Activated naive CD8-positive, alpha-beta T cell treated with anti-CD3 and anti-CD28 coated beads for 36 hours (primary cell): ENCODE measurements around the gene ERC2. TPM values are rescaled to one million over a fixed set of nuclear protein-coding genes. Genes with fewer than 3 reads are reported as not detected.

Experiments
- DNase-seq: peaks from one replicate; pipeline ENCODE4 v3.0.0; 2021
- H3K27ac Mint-ChIP-seq: one replicate; pipeline ENCODE4 v1.8.0; 2022; ENCODE audit warnings: mild to moderate bottlenecking, moderate library complexity, mixed read lengths
- H3K27me3 Mint-ChIP-seq: one replicate; pipeline ENCODE4 v1.8.0; 2022; ENCODE audit warnings: mild to moderate bottlenecking, mixed read lengths
- H3K36me3 Mint-ChIP-seq: one replicate; pipeline ENCODE4 v1.8.0; 2021; ENCODE audit warnings: mild to moderate bottlenecking, mixed read lengths
- H3K4me1 Mint-ChIP-seq: one replicate; pipeline ENCODE4 v1.8.0; 2021; ENCODE audit warnings: mixed read lengths
- H3K4me3 Mint-ChIP-seq: one replicate; pipeline ENCODE4 v1.8.0; 2022; ENCODE audit warnings: mild to moderate bottlenecking, moderate library complexity, mixed read lengths
- H3K9me3 Mint-ChIP-seq: one replicate; pipeline ENCODE4 v1.8.0; 2022; ENCODE audit warnings: mixed read lengths
- total RNA-seq, 2 experiments: library from RNA; stranded (reverse); gene quantifications; one replicate each; pipeline ENCODE4 v1.2.3, GENCODE V29; 2021

ERC2 gene
- total RNA-seq, 2 experiments from 2014 or later: not detected

DNA sequence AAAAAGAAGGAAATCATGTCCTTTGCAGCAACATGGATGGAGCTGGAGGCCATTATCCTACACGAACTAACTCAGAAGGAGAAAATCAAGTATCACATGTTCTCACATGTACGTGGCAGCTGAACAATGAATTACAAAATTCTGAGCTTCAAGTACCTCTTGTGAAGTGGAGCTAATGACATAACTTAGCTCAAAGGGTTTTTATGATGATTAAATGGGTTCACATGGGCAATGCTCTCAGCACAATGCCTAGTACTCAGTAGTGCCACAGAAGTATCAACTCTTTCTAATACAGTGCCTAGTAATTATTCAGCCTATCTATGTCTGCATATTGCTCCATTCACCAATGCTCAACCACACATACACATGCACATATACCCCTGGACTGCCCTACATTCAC, 573.7 kb downstream of the ERC2 start:
- Mint-ChIP-seq H3K4me3 (no peak overlapping the region), H3K4me1 (no peaks in the 10 kb centered on the region), H3K36me3 (no peaks in the 10 kb centered on the region), H3K9me3 (no peaks in the 10 kb centered on the region), H3K27me3 (peaks cover 5% of the 10 kb centered on the region), H3K27ac (no peak overlapping the region)
- DNase-seq: no peak

GRCh38 chr3:55893045-55893664, 575.1 kb downstream of the ERC2 start:
- H3K27me3 Mint-ChIP-seq: peaks cover 5% of the 10 kb centered on the region
- no peaks in the 10 kb centered on the region for H3K36me3 Mint-ChIP-seq
- H3K27ac Mint-ChIP-seq: no peak overlapping the region
- H3K9me3 Mint-ChIP-seq: no peaks in the 10 kb centered on the region
- H3K4me3 Mint-ChIP-seq: no peak overlapping the region
- DNase-seq: no peak
- no peaks in the 10 kb centered on the region for H3K4me1 Mint-ChIP-seq

DNA sequence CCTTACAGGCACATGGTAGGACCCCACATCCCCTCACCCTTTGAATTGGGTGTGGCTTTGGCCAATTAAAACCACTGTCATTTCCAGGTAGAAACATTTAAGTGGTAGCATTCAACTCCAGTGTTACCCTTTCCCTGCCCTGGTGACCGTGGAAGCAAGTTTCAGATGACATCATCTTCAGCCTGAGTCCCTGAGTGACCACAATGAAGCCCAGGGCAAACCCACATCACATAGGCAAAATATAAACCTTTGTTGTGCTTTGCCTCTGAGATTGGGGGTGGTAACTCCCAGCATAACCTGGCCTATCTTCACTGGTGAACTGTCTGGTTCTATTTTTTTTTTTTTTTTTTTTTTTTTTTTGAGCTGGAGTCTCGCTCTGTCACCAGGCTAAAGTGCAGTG, 577.2 kb downstream of the ERC2 start:
- Mint-ChIP-seq H3K4me1 (no peaks in the 10 kb centered on the region), H3K27me3 (peaks cover 5% of the 10 kb centered on the region), H3K36me3 (no peaks in the 10 kb centered on the region), H3K27ac (no peak overlapping the region), H3K4me3 (no peak overlapping the region), H3K9me3 (no peaks in the 10 kb centered on the region)
- no peak for DNase-seq

GRCh38 chr3:55888282-55888885, 579.9 kb downstream of the ERC2 start:
- Mint-ChIP-seq H3K4me3 (no peak overlapping the region), H3K27ac (no peak overlapping the region), H3K4me1 (no peaks in the 10 kb centered on the region), H3K27me3 (peaks cover 2% of the 10 kb centered on the region), H3K9me3 (no peaks in the 10 kb centered on the region), H3K36me3 (no peaks in the 10 kb centered on the region)
- no peak for DNase-seq

DNA sequence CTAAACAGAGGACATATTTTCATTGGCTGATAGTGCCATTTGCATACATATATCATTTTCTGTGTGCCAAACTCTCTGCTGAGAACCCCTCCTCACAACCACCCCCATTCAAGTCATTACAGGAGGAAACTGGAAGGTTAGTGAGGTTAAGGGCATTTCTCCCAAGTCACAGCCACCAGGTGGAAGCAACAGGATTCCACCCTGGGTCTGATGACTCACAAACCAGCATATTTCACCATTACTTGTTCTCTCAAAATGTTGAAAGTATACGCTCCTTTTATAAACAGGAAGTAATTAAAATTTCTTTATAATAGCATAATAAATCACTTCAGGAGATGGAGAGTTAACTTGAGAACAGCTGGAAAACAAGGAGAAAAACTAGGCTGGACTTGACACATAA, 582.5 kb downstream of the ERC2 start:
- no peaks in the 10 kb centered on the region for H3K4me1 Mint-ChIP-seq
- no peaks in the 10 kb centered on the region for H3K36me3 Mint-ChIP-seq
- DNase-seq: no peak
- no peaks in the 10 kb centered on the region for H3K9me3 Mint-ChIP-seq
- no peak overlapping the region for H3K4me3 Mint-ChIP-seq
- H3K27me3 Mint-ChIP-seq: peaks cover 5% of the 10 kb centered on the region
- H3K27ac Mint-ChIP-seq: no peak overlapping the region

GRCh38 chr3:55884491-55885285, 583.6 kb downstream of the ERC2 start:
- H3K36me3 Mint-ChIP-seq: no peaks in the 10 kb centered on the region
- H3K4me1 Mint-ChIP-seq: no peaks in the 10 kb centered on the region
- no peaks in the 10 kb centered on the region for H3K9me3 Mint-ChIP-seq
- peaks cover 5% of the 10 kb centered on the region for H3K27me3 Mint-ChIP-seq
- DNase-seq: no peak
- no peak overlapping the region for H3K4me3 Mint-ChIP-seq
- no peak overlapping the region for H3K27ac Mint-ChIP-seq

- Mint-ChIP-seq H3K36me3 (no peaks in the 10 kb centered on the region), H3K27ac (no peak overlapping the region), H3K27me3 (peaks cover 5% of the 10 kb centered on the region), H3K9me3 (no peaks in the 10 kb centered on the region), H3K4me1 (no peaks in the 10 kb centered on the region), H3K4me3 (no peak overlapping the region)
- no peak for DNase-seq
Measured at GRCh38 chr3:55884066-55884465, 584.2 kb downstream of the ERC2 start.

- H3K4me1 Mint-ChIP-seq: no peaks in the 10 kb centered on the region
- no peak overlapping the region for H3K27ac Mint-ChIP-seq
- DNase-seq: no peak
- H3K27me3 Mint-ChIP-seq: peaks cover 5% of the 10 kb centered on the region
- H3K9me3 Mint-ChIP-seq: no peaks in the 10 kb centered on the region
- no peaks in the 10 kb centered on the region for H3K36me3 Mint-ChIP-seq
- no peak overlapping the region for H3K4me3 Mint-ChIP-seq
Measured at GRCh38 chr3:55882006-55882405, 586.3 kb downstream of the ERC2 start.

GRCh38 chr3:55880357-55880756, 587.9 kb downstream of the ERC2 start:
- no peak overlapping the region for H3K4me3 Mint-ChIP-seq
- H3K27me3 Mint-ChIP-seq: peaks cover 5% of the 10 kb centered on the region
- H3K27ac Mint-ChIP-seq: no peak overlapping the region
- H3K36me3 Mint-ChIP-seq: no peaks in the 10 kb centered on the region
- H3K4me1 Mint-ChIP-seq: no peaks in the 10 kb centered on the region
- DNase-seq: no peak
- H3K9me3 Mint-ChIP-seq: no peaks in the 10 kb centered on the region

DNA sequence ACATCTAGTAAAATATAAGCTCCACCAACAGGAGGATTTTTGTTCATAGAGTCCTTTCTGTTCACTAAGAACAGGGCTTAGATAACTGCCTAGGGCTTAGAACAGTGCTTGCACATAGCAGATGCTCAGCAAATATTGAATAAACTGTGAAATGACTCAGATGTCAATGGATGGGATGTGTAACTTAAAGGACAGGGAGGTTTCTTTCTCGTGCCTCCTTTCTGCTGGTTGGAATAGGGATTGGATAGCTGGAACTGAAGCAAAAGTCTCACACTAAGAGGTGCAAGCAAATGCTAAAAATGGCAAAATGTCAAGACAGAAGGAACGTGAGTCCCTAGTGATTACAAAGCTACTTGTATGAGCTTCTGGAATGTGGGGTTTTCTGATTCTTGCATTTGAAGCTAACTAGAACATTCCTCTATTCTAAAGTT, 588.4 kb downstream of the ERC2 start:
- no peaks in the 10 kb centered on the region for H3K9me3 Mint-ChIP-seq
- H3K4me1 Mint-ChIP-seq: no peaks in the 10 kb centered on the region
- DNase-seq: no peak
- H3K4me3 Mint-ChIP-seq: no peak overlapping the region
- H3K27ac Mint-ChIP-seq: no peak overlapping the region
- no peaks in the 10 kb centered on the region for H3K36me3 Mint-ChIP-seq
- H3K27me3 Mint-ChIP-seq: peaks cover 5% of the 10 kb centered on the region

DNA sequence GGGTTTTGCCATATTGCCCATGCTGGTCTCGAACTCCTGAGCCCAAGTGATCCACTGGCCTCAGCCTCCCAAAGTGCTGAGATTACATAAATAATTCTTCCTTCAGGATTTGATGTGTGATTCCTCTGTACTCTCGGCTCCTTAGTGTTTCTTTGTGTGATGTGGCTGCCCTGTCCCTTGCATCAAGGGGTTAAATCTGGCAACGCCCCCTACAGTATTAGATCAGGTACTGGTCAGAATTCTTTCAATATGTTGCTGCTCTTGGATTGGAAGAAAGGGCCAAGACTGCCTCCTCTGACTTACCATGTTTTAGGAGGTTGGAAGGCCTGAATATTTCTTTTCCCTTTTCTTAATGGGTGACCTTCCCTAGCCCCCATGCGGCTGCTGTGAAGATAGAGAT, 590.6 kb downstream of the ERC2 start:
- no peak for DNase-seq
- no peaks in the 10 kb centered on the region for H3K27me3 Mint-ChIP-seq
- no peaks in the 10 kb centered on the region for H3K36me3 Mint-ChIP-seq
- no peak overlapping the region for H3K4me3 Mint-ChIP-seq
- no peaks in the 10 kb centered on the region for H3K9me3 Mint-ChIP-seq
- H3K4me1 Mint-ChIP-seq: no peaks in the 10 kb centered on the region
- H3K27ac Mint-ChIP-seq: no peak overlapping the region

DNA sequence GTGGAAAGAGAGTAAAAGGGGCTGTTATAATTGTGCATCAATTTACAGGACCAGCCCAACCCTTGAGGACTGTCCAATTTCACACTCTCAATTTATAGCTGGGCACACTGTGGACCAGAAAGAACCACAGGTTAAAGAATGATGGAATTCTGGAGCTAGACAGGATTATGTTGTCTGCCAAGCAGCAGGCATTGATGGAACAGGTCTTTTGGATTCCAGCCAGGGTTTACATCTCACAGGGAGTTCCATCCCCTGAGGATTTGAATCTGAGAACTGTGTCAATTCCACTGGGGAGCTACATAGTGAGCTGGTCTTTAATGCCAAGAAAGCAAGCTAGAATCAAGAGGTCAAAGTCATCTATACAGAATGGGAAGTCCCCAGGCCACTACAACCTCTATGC, 591.7 kb downstream of the ERC2 start:
- H3K36me3 Mint-ChIP-seq: no peaks in the 10 kb centered on the region
- H3K4me3 Mint-ChIP-seq: no peak overlapping the region
- H3K4me1 Mint-ChIP-seq: no peaks in the 10 kb centered on the region
- H3K27ac Mint-ChIP-seq: no peak overlapping the region
- H3K27me3 Mint-ChIP-seq: no peaks in the 10 kb centered on the region
- DNase-seq: no peak
- H3K9me3 Mint-ChIP-seq: no peaks in the 10 kb centered on the region

DNA sequence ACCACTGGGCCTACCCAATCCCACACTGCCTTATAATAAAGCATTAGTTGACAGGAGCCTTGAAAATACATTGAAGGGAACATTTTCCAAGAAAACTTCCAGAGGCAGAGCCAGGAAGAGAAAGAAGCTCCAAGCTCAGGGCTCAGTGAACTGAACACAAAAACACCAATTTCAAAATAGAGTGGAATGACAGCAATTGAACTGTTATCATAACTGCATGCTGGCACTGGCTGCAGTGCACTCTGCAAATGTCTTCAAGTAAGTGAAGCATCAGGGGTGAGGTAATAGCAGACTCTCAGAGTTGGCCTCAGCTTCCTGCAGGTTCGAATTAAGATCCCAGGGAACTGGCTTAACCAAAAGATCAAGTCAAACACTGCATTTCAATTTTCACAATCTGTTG, 593.2 kb downstream of the ERC2 start:
- no peaks in the 10 kb centered on the region for H3K36me3 Mint-ChIP-seq
- H3K4me1 Mint-ChIP-seq: no peaks in the 10 kb centered on the region
- H3K9me3 Mint-ChIP-seq: no peaks in the 10 kb centered on the region
- H3K4me3 Mint-ChIP-seq: no peak overlapping the region
- no peak for DNase-seq
- peaks cover 3% of the 10 kb centered on the region for H3K27me3 Mint-ChIP-seq
- no peak overlapping the region for H3K27ac Mint-ChIP-seq

DNA sequence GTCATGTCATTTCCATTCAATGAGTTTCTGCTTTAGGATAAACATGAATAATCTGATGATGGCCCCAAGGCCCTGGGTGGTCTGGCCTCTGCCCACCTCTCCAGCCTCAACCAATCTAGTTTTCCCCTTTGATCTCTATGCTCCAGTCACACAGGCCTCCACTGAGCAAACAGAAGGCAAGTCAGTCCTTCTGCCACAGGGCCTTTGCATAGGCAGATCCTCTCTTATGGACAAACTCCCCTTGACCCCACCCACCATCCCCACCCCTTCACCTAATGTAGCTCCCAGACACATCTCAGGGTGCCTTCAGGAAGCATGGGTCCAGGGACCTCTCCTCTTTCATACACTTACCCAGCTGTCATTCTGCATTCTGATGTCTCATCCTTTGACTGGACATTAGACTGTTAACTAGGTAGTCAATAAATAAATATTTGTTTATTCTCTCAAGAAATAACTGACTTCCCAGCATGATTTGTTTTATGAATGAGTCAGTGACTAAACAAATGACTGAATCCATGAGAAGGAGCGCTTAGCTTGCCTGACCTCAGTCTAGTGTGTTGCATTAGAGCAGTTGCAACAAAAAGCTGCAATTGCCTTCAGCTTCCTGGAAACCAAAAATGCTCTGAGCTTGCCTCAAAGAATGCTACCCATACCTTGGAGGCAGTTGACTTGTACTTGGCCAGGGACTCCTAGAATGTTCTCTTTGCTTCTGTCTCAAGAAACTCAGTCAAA, 594.6 kb downstream of the ERC2 start:
- peaks cover 7% of the 10 kb centered on the region for H3K27me3 Mint-ChIP-seq
- H3K36me3 Mint-ChIP-seq: no peaks in the 10 kb centered on the region
- H3K9me3 Mint-ChIP-seq: no peaks in the 10 kb centered on the region
- no peak overlapping the region for H3K4me3 Mint-ChIP-seq
- no peak for DNase-seq
- H3K27ac Mint-ChIP-seq: no peak overlapping the region
- no peaks in the 10 kb centered on the region for H3K4me1 Mint-ChIP-seq

DNA sequence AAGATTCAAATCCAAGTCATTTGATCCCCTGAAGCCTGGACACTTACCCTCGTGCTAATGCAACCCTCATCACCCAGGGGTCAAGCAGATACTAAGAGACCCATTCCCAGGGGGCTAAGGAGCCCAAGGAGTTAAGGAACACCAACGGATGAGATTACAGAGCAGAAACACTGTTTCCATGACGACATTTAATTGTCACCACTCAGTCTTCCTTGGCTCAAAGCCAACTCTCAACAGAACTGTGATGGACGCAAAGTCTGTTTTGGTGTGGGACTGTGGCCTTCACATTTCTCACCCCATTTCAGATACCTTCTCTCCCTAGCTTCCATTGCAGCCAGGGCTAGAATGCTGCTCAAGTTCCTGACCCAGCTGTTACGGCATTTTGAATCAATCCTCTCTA, 597.7 kb downstream of the ERC2 start:
- no peak for DNase-seq
- Mint-ChIP-seq H3K36me3 (no peaks in the 10 kb centered on the region), H3K4me1 (no peaks in the 10 kb centered on the region), H3K4me3 (no peak overlapping the region), H3K27me3 (peaks cover 7% of the 10 kb centered on the region), H3K27ac (no peak overlapping the region), H3K9me3 (no peaks in the 10 kb centered on the region)
